Breast epithelium (tissue), 4 donors: ENCODE results near the gene TRAPPC6A. TPM values are rescaled to one million over a fixed set of nuclear protein-coding genes. Genes with fewer than 3 reads are reported as not detected.

Experiments used
- DNase-seq, 2 donors: peaks; one replicate each; pipeline ENCODE4 v3.0.0-alpha.2; 2019; ENCODE audit warnings: low spot score in 2 of 2
- H3K27ac ChIP-seq, 2 donors: fragments of 200-600 bp; sonication (generic) in 1 of 2; one replicate each; pipeline ENCODE4 v1.5.1; 2016 to 2019; ENCODE audit warnings: mild to moderate bottlenecking in 1 of 2
- H3K27me3 ChIP-seq, 2 donors: fragments of 200-600 bp; sonication (generic) in 1 of 2; one replicate each; pipeline versions ENCODE4 v1.5.1 to v1.6.0; 2017 to 2019; ENCODE audit warnings: control low read depth in 1 of 2, mild to moderate bottlenecking in 1 of 2
- H3K36me3 ChIP-seq: fragments of 200-600 bp; one replicate; pipeline ENCODE4 v1.5.1; 2019
- H3K4me1 ChIP-seq, 2 donors: fragments of 200-600 bp; sonication (generic); one replicate each; pipeline ENCODE4 v1.5.1; 2016 to 2019; ENCODE audit warnings: control low read depth in 1 of 2
- H3K4me3 ChIP-seq, 3 donors: fragments of 200-600 bp; sonication (generic); 1 replicate in 2 of 3; 2 replicates in 1 of 3; pipeline ENCODE4 v1.5.1; 2016 to 2019; ENCODE audit warnings: mild to moderate bottlenecking in 3 of 3, moderate library complexity in 2 of 3
- H3K9me3 ChIP-seq, 2 donors: fragments of 200-600 bp; sonication (generic) in 1 of 2; one replicate each; pipeline ENCODE4 v1.5.1; 2016 to 2019; ENCODE audit warnings: control low read depth in 1 of 2
- CTCF ChIP-seq, 3 donors: fragments of 450-650 bp; IDR thresholded peaks; one replicate each; pipeline ENCODE4 v1.5.1; 2016 to 2017; ENCODE audit warnings: antibody characterized with exemption in 3 of 3, mild to moderate bottlenecking in 3 of 3, moderate library complexity in 3 of 3
- POLR2A ChIP-seq: fragments of 450-650 bp; IDR thresholded peaks from one replicate; pipeline ENCODE4 v1.6.1; 2016; ENCODE audit warnings: antibody characterized with exemption, mild to moderate bottlenecking, moderate library complexity
- POLR2AphosphoS5 ChIP-seq, 3 donors: sonication (generic); formaldehyde crosslinking; IDR thresholded peaks; one replicate each; pipeline ENCODE4 v1.6.1; 2017; ENCODE audit warnings: antibody characterized with exemption in 3 of 3
- intact Hi-C: fragments of 100-400 bp; cut with DNase I; formaldehyde crosslinking; loops from one replicate; pipeline ENCODE4 v1.15.1; 2023; ENCODE audit warnings: low total_unique reads
- total RNA-seq, 3 donors: library from RNA; depleted of rRNA; stranded (reverse); fragments of >200 nt; gene quantifications; one replicate each; pipeline ENCODE4 v1.1.0, GENCODE V29; 2016

Gene TRAPPC6A
- total RNA-seq, 3 donors from 2014 or later = 29.5 to 54.4 (median 34.7) TPM

- no peak for TF ChIP-seq POLR2AphosphoS5 (IDR thresholded peaks at IDR 0.05)
- H3K27me3 ChIP-seq = peaks cover 0 to 2% of the 10 kb centered on the region in 2 donors
- H3K36me3 ChIP-seq = no peaks in the 10 kb centered on the region
- no peak overlapping the region for H3K4me3 ChIP-seq
- H3K9me3 ChIP-seq = no peaks in the 10 kb centered on the region
- no peak overlapping the region for H3K27ac ChIP-seq
- no peak for DNase-seq
- H3K4me1 ChIP-seq = no peaks in the 10 kb centered on the region
- intact Hi-C loops = no loop called here
Observed at GRCh38 chr19:45146741-45147205, 31.3 kb downstream of the TRAPPC6A start.

GRCh38 chr19:45146251-45146650 lies 31.8 kb downstream of the TRAPPC6A start:
- H3K36me3 ChIP-seq = no peaks in the 10 kb centered on the region
- TF ChIP-seq POLR2A (no peak), POLR2AphosphoS5 (IDR thresholded peaks at IDR 0.05) (no peak), CTCF (IDR thresholded peaks at IDR 0.05) (no peak)
- no peak for DNase-seq
- H3K9me3 ChIP-seq = no peaks in the 10 kb centered on the region
- H3K4me3 ChIP-seq = no peak overlapping the region
- no peak overlapping the region for H3K27ac ChIP-seq
- H3K27me3 ChIP-seq = no peaks in the 10 kb centered on the region
- no peaks in the 10 kb centered on the region for H3K4me1 ChIP-seq
- intact Hi-C loops = no loop called here

- no peak for DNase-seq
- no peaks in the 10 kb centered on the region for H3K9me3 ChIP-seq
- no peak overlapping the region for H3K27ac ChIP-seq
- no peaks in the 10 kb centered on the region for H3K27me3 ChIP-seq
- no peaks in the 10 kb centered on the region for H3K4me1 ChIP-seq
- TF ChIP-seq POLR2AphosphoS5 (IDR thresholded peaks at IDR 0.05) = no peak
- no peak for TF ChIP-seq POLR2A
- no peak for TF ChIP-seq CTCF (IDR thresholded peaks at IDR 0.05)
- no peak overlapping the region for H3K4me3 ChIP-seq
- intact Hi-C loops = no loop called here
- H3K36me3 ChIP-seq = no peaks in the 10 kb centered on the region
Observed at GRCh38 chr19:45145270-45146189, 32.5 kb downstream of the TRAPPC6A start.

- Histone ChIP-seq H3K36me3 (no peaks in the 10 kb centered on the region), H3K27me3 (no peaks in the 10 kb centered on the region), H3K9me3 (no peaks in the 10 kb centered on the region), H3K27ac (no peak overlapping the region), H3K4me1 (no peaks in the 10 kb centered on the region), H3K4me3 (no peak overlapping the region)
- no peak for DNase-seq
- intact Hi-C loops = no loop called here
- TF ChIP-seq POLR2AphosphoS5 (IDR thresholded peaks at IDR 0.05) (no peak), CTCF (IDR thresholded peaks at IDR 0.05) (no peak), POLR2A (no peak)
Observed at GRCh38 chr19:45144431-45145269, 33.4 kb downstream of the TRAPPC6A start.

- Histone ChIP-seq H3K27me3 (no peaks in the 10 kb centered on the region), H3K27ac (no peak overlapping the region), H3K9me3 (no peaks in the 10 kb centered on the region), H3K4me3 (no peak overlapping the region), H3K4me1 (no peaks in the 10 kb centered on the region), H3K36me3 (no peaks in the 10 kb centered on the region)
- TF ChIP-seq POLR2A (no peak), POLR2AphosphoS5 (IDR thresholded peaks at IDR 0.05) (no peak), CTCF (IDR thresholded peaks at IDR 0.05) (no peak)
- no peak for DNase-seq
- intact Hi-C loops = no loop called here
Observed at GRCh38 chr19:45142726-45143110, 35.3 kb downstream of the TRAPPC6A start.
